ENCODE data around the gene LGR6. TPM values are rescaled to one million over a fixed set of nuclear protein-coding genes. Genes with fewer than 3 reads are reported as not detected.

The LGR6 gene
- total and polyA plus RNA-seq, 7 experiments from 2014 or later: 0.16 to 5.8 (median 0.33) TPM; not detected in 1

GRCh38 chr1:202161151-202162046 lies 32.2 kb upstream of the LGR6 start:
- H3K9me3 Mint-ChIP-seq: no peaks in the 10 kb centered on the region
- H3K36me3 Mint-ChIP-seq: peaks cover 0 to 22% (median 0%) of the 10 kb centered on the region in 5 donors
- no peaks in the 10 kb centered on the region for H3K27me3 Mint-ChIP-seq
- ATAC-seq: no peak
- Histone ChIP-seq H3K4me3 (ENCODE audit: low read length) (peak overlapping the region; percentile 98), H3K36me3 (ENCODE audit: control insufficient read depth in 2 of 3, insufficient read depth in 3 of 3, low read length in 3 of 3) (peaks cover 0 to 19% (median 0%) of the 10 kb centered on the region in 3 experiments), H3K9me3 (ENCODE audit: control insufficient read depth in 2 of 3, low read length in 3 of 3) (no peaks in the 10 kb centered on the region), H3K4me1 (ENCODE audit: control insufficient read depth in 2 of 2, insufficient read depth in 2 of 2, low read length in 2 of 2) (peaks cover 82 to 87% of the 10 kb centered on the region in 2 donors), H3K27me3 (ENCODE audit: control insufficient read depth in 2 of 2, insufficient read depth in 2 of 2, low read length in 2 of 2) (no peaks in the 10 kb centered on the region), H3K27ac (ENCODE audit: low read depth, low read length) (peak overlapping the region; percentile 90)
- CTCF ChIA-PET: interaction anchor here (1.0 to 1.8 kb wide), 5 partner anchors 10 to 162 kb away, joined by 4 to 7 read pairs (median 6); no protein-coding TSS in a partner anchor
- peak overlapping the region; percentile 97 to 99 (median 98) for H3K27ac Mint-ChIP-seq
- peak overlapping the region; percentile 71 to 99 (median 98) for H3K4me3 Mint-ChIP-seq
- DNase-seq: no peak
- intact Hi-C loops (cut with micrococcal nuclease): loop anchor here (2.0 to 10.0 kb wide), 5 partner anchors 651 to 1163 kb away; partner anchors contain the start of genes CYB5R1 (in 1 of the 2), PCAT6 (in 1 of the 2), RABIF (in 1 of the 2) and TMEM183A (in 1 of the 2)
- POLR2A ChIA-PET: interaction anchor here (0.9 to 4.3 kb wide), 2 partner anchors 13 to 16 kb away, joined by 3 to 54 read pairs; partner anchors contain the start of gene ARL8A
- peaks cover 47 to 98% (median 85%) of the 10 kb centered on the region in 7 donors for H3K4me1 Mint-ChIP-seq

- CTCF ChIA-PET: interaction anchor here (1.8 kb wide), 1 partner anchor 25 kb away, joined by 5 read pairs; no protein-coding TSS in a partner anchor
- peaks cover 76 to 82% of the 10 kb centered on the region in 2 donors for H3K4me1 ChIP-seq (ENCODE audit: control insufficient read depth in 2 of 2, insufficient read depth in 2 of 2, low read length in 2 of 2)
- Mint-ChIP-seq H3K4me1 (peaks cover 47 to 97% (median 89%) of the 10 kb centered on the region in 7 donors), H3K36me3 (peaks cover 0 to 22% (median 0%) of the 10 kb centered on the region in 5 donors), H3K4me3 (peak overlapping the region; percentile 54 to 99 (median 98)), H3K27ac (peak overlapping the region in 6 of 9 donors; percentile 17 to 98 (median 98)), H3K9me3 (no peaks in the 10 kb centered on the region), H3K27me3 (no peaks in the 10 kb centered on the region)
- peak in 4 of 9 donors; percentile 19 to 71 (median 41) for DNase-seq
- peaks cover 0 to 13% (median 0%) of the 10 kb centered on the region in 3 experiments for H3K36me3 ChIP-seq (ENCODE audit: control insufficient read depth in 2 of 3, insufficient read depth in 3 of 3, low read length in 3 of 3)
- intact Hi-C loops (cut with micrococcal nuclease): loop anchor here (5.0 to 10.0 kb wide), 4 partner anchors 650 to 1163 kb away; partner anchors contain the start of genes CYB5R1 (in 1 of the 2), PCAT6 (in 1 of the 2) and TMEM183A (in 1 of the 2)
- peak overlapping the region; percentile 98 for H3K4me3 ChIP-seq (ENCODE audit: low read length)
- H3K27ac ChIP-seq (ENCODE audit: low read depth, low read length): peak overlapping the region; percentile 90
- POLR2A ChIA-PET: interaction anchor here (0.6 to 4.3 kb wide), 4 partner anchors 9 to 239 kb away, joined by 3 to 54 read pairs (median 8); partner anchors contain the start of gene ARL8A
- no peaks in the 10 kb centered on the region for H3K27me3 ChIP-seq (ENCODE audit: control insufficient read depth in 2 of 2, insufficient read depth in 2 of 2, low read length in 2 of 2)
- no peaks in the 10 kb centered on the region for H3K9me3 ChIP-seq (ENCODE audit: control insufficient read depth in 2 of 3, low read length in 3 of 3)
- no peak for ATAC-seq
Observed at GRCh38 chr1:202162047-202162417, 31.6 kb upstream of the LGR6 start.

GRCh38 chr1:202162418-202163280 lies 30.9 kb upstream of the LGR6 start:
- DNase-seq (peak in 1 of 9 donors; percentile 18), ATAC-seq (no peak)
- H3K4me3 ChIP-seq (ENCODE audit: low read length): peak overlapping the region; percentile 98
- Mint-ChIP-seq H3K4me1 (peaks cover 47 to 92% (median 85%) of the 10 kb centered on the region in 7 donors), H3K27ac (peak overlapping the region in 8 of 9 donors; percentile 15 to 98 (median 76)), H3K27me3 (no peaks in the 10 kb centered on the region), H3K9me3 (no peaks in the 10 kb centered on the region), H3K36me3 (peaks cover 0 to 20% (median 0%) of the 10 kb centered on the region in 5 donors), H3K4me3 (peak overlapping the region; percentile 45 to 99 (median 96))
- no peaks in the 10 kb centered on the region for H3K27me3 ChIP-seq (ENCODE audit: control insufficient read depth in 2 of 2, insufficient read depth in 2 of 2, low read length in 2 of 2)
- peak overlapping the region; percentile 33 for H3K27ac ChIP-seq (ENCODE audit: low read depth, low read length)
- CTCF ChIA-PET: interaction anchor here (1.2 to 1.8 kb wide), 3 partner anchors 9 to 181 kb away, joined by 3 to 5 read pairs (median 4); no protein-coding TSS in a partner anchor
- H3K9me3 ChIP-seq (ENCODE audit: control insufficient read depth in 2 of 3, low read length in 3 of 3): no peaks in the 10 kb centered on the region
- POLR2A ChIA-PET: interaction anchor here (0.6 to 4.3 kb wide), 4 partner anchors 10 to 238 kb away, joined by 3 to 54 read pairs (median 8); partner anchors contain the start of gene ARL8A
- H3K4me1 ChIP-seq (ENCODE audit: control insufficient read depth in 2 of 2, insufficient read depth in 2 of 2, low read length in 2 of 2): peaks cover 73 to 78% of the 10 kb centered on the region in 2 donors
- intact Hi-C loops (cut with micrococcal nuclease): loop anchor here (5.0 to 10.0 kb wide), 4 partner anchors 650 to 1162 kb away; partner anchors contain the start of genes CYB5R1 (in 1 of the 2), PCAT6 (in 1 of the 2) and TMEM183A (in 1 of the 2)
- H3K36me3 ChIP-seq (ENCODE audit: control insufficient read depth in 2 of 3, insufficient read depth in 3 of 3, low read length in 3 of 3): peaks cover 0 to 7% (median 0%) of the 10 kb centered on the region in 3 experiments

GRCh38 chr1:202163281-202164270 lies 30.0 kb upstream of the LGR6 start:
- DNase-seq (no peak), ATAC-seq (no peak)
- ChIA-PET POLR2A (interaction anchor here (0.9 to 4.3 kb wide), 3 partner anchors 11 to 188 kb away, joined by 3 to 54 read pairs (median 12); partner anchors contain the start of gene ARL8A), CTCF (interaction anchor here (1.2 to 1.8 kb wide), 3 partner anchors 9 to 180 kb away, joined by 3 to 5 read pairs (median 4); no protein-coding TSS in a partner anchor)
- peaks cover 39 to 83% (median 75%) of the 10 kb centered on the region in 7 donors for H3K4me1 Mint-ChIP-seq
- intact Hi-C loops (cut with micrococcal nuclease): loop anchor here (1.0 to 10.0 kb wide), 6 partner anchors 8 to 1161 kb away; partner anchors contain the start of genes CYB5R1 (in 1 of the 2), PCAT6 (in 1 of the 2) and TMEM183A (in 1 of the 2)
- Histone ChIP-seq H3K27me3 (ENCODE audit: control insufficient read depth in 2 of 2, insufficient read depth in 2 of 2, low read length in 2 of 2) (no peaks in the 10 kb centered on the region), H3K9me3 (ENCODE audit: control insufficient read depth in 2 of 3, low read length in 3 of 3) (no peaks in the 10 kb centered on the region), H3K27ac (ENCODE audit: low read depth, low read length) (no peak overlapping the region), H3K4me1 (ENCODE audit: control insufficient read depth in 2 of 2, insufficient read depth in 2 of 2, low read length in 2 of 2) (peaks cover 64 to 69% of the 10 kb centered on the region in 2 donors), H3K4me3 (ENCODE audit: low read length) (peak overlapping the region; percentile 98), H3K36me3 (ENCODE audit: control insufficient read depth in 2 of 3, insufficient read depth in 3 of 3, low read length in 3 of 3) (no peaks in the 10 kb centered on the region)
- no peaks in the 10 kb centered on the region for H3K27me3 Mint-ChIP-seq
- peaks cover 0 to 16% (median 0%) of the 10 kb centered on the region in 5 donors for H3K36me3 Mint-ChIP-seq
- peak overlapping the region in 6 of 9 donors; percentile 17 to 98 (median 78) for H3K27ac Mint-ChIP-seq
- H3K9me3 Mint-ChIP-seq: no peaks in the 10 kb centered on the region
- peak overlapping the region; percentile 29 to 99 (median 80) for H3K4me3 Mint-ChIP-seq
